ENCODE results near the gene BEND5. TPM values are rescaled to one million over a fixed set of nuclear protein-coding genes. Genes with fewer than 3 reads are reported as not detected.

The BEND5 gene
- total RNA-seq, 4 donors from 2014 or later, result 4.7 to 15.7 (median 5.5) TPM

GRCh38 chr1:48697066-48697707 is 79.5 kb downstream of the BEND5 start:
- DNase-seq, result peak; percentile 62 to 63
- intact Hi-C loops (cut with DNase I), result loop anchor here (5.0 kb wide), 1 partner anchor 125 kb away; no protein-coding TSS in a partner anchor
- Histone ChIP-seq H3K4me1 (no peaks in the 10 kb centered on the region), H3K27me3 (no peaks in the 10 kb centered on the region), H3K4me3 (replicated peaks in 1 of 3) (no peak overlapping the region), H3K36me3 (no peaks in the 10 kb centered on the region), H3K27ac (no peak overlapping the region), H3K9me3 (no peaks in the 10 kb centered on the region)
- TF ChIP-seq POLR2A (IDR thresholded peaks at IDR 0.05) (no peak), CTCF (IDR thresholded peaks at IDR 0.05) (peak; percentile 63 to 92 (median 78))
- 18 to 22% methylated on average over 5 of the region's 5 CpGs for WGBS, 2 donors

- TF ChIP-seq POLR2A (IDR thresholded peaks at IDR 0.05), result no peak
- TF ChIP-seq CTCF (IDR thresholded peaks at IDR 0.05), result no peak
- intact Hi-C loops (cut with DNase I), result loop anchor here (5.0 kb wide), 1 partner anchor 123 kb away; no protein-coding TSS in a partner anchor
- Histone ChIP-seq H3K9me3 (no peaks in the 10 kb centered on the region), H3K36me3 (no peaks in the 10 kb centered on the region), H3K4me1 (no peaks in the 10 kb centered on the region), H3K27me3 (no peaks in the 10 kb centered on the region), H3K27ac (no peak overlapping the region), H3K4me3 (replicated peaks in 1 of 3) (no peak overlapping the region)
- WGBS, 2 donors, result 87 to 90% methylated on average over 2 of the region's 2 CpGs
- no peak for DNase-seq
Measured at GRCh38 chr1:48695161-48695560, 81.5 kb downstream of the BEND5 start.

- no peaks in the 10 kb centered on the region for H3K36me3 ChIP-seq
- TF ChIP-seq POLR2A (IDR thresholded peaks at IDR 0.05), result no peak
- no peaks in the 10 kb centered on the region for H3K4me1 ChIP-seq
- H3K27me3 ChIP-seq, result no peaks in the 10 kb centered on the region
- no peak overlapping the region for H3K27ac ChIP-seq
- H3K9me3 ChIP-seq, result no peaks in the 10 kb centered on the region
- no peak overlapping the region for H3K4me3 ChIP-seq (replicated peaks in 1 of 3)
- WGBS, 2 donors, result 63 to 69% methylated on average over 12 of the region's 12 CpGs
- DNase-seq, result no peak
- intact Hi-C loops (cut with DNase I), result no loop called here
Measured at GRCh38 chr1:48693674-48694320, 82.9 kb downstream of the BEND5 start.

GRCh38 chr1:48693180-48693579 is 83.5 kb downstream of the BEND5 start:
- DNase-seq, result no peak
- Histone ChIP-seq H3K4me3 (replicated peaks in 1 of 3) (no peak overlapping the region), H3K9me3 (no peaks in the 10 kb centered on the region), H3K27ac (no peak overlapping the region), H3K4me1 (no peaks in the 10 kb centered on the region), H3K36me3 (no peaks in the 10 kb centered on the region), H3K27me3 (no peaks in the 10 kb centered on the region)
- TF ChIP-seq POLR2A (IDR thresholded peaks at IDR 0.05) (no peak), CTCF (IDR thresholded peaks at IDR 0.05) (no peak)
- intact Hi-C loops (cut with DNase I), result no loop called here
- 60 to 67% methylated on average over 11 of the region's 11 CpGs for WGBS, 2 donors

GRCh38 chr1:48692235-48692634 is 84.5 kb downstream of the BEND5 start:
- H3K9me3 ChIP-seq, result no peaks in the 10 kb centered on the region
- peaks cover 0 to 1% of the 10 kb centered on the region in 2 donors for H3K4me1 ChIP-seq
- WGBS, 2 donors, result 70 to 80% methylated on average over 9 of the region's 9 CpGs
- no peaks in the 10 kb centered on the region for H3K27me3 ChIP-seq
- DNase-seq, result no peak
- no peak overlapping the region for H3K27ac ChIP-seq
- TF ChIP-seq CTCF (IDR thresholded peaks at IDR 0.05) (no peak), POLR2A (IDR thresholded peaks at IDR 0.05) (no peak)
- H3K36me3 ChIP-seq, result no peaks in the 10 kb centered on the region
- no peak overlapping the region for H3K4me3 ChIP-seq (replicated peaks in 1 of 3)
- intact Hi-C loops (cut with DNase I), result no loop called here

Measured in thyroid gland (tissue), 4 donors.